ENCODE measurements around the gene LRRC8C.

DNA sequence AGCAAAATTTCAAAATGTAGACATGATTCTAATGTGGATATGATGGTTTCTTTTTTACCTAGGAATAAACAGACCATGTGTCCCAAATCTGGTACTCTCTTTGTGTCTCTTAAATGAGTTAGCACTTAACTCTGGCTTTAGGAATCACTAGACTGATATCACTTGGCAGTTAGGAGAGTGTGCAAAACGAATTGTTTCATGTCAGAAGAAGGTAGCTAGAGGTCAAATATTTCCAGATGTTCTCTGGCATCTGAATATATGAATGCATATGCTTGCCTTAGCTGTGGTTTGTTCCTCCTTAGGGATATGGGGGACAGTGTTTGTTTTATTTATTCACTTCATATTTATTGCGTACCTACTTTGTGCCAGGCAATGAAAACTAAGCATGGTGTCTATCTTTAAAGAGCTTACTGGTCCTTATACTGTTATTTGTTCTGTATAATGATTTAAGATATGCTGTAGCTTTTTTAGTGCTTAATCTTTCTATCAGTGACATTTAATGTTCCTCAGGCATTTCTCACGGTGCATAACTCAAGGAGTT, 65.2 kb downstream of the LRRC8C start:
- no peak for TF ChIP-seq POLR2A (IDR thresholded peaks at IDR 0.05; ENCODE audit: control extremely low read depth in 1 of 2, low read depth in 2 of 2, low read length in 2 of 2)
- no peak for TF ChIP-seq TEAD4 (IDR thresholded peaks at IDR 0.05; ENCODE audit: low read depth, low read length)
- TF ChIP-seq, protein P1, sequence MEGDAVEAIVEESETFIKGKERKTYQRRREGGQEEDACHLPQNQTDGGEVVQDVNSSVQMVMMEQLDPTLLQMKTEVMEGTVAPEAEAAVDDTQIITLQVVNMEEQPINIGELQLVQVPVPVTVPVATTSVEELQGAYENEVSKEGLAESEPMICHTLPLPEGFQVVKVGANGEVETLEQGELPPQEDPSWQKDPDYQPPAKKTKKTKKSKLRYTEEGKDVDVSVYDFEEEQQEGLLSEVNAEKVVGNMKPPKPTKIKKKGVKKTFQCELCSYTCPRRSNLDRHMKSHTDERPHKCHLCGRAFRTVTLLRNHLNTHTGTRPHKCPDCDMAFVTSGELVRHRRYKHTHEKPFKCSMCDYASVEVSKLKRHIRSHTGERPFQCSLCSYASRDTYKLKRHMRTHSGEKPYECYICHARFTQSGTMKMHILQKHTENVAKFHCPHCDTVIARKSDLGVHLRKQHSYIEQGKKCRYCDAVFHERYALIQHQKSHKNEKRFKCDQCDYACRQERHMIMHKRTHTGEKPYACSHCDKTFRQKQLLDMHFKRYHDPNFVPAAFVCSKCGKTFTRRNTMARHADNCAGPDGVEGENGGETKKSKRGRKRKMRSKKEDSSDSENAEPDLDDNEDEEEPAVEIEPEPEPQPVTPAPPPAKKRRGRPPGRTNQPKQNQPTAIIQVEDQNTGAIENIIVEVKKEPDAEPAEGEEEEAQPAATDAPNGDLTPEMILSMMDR (IDR thresholded peaks at IDR 0.05; ENCODE audit: control extremely low read depth in 1 of 3, insufficient read depth in 1 of 3, low read depth in 1 of 3, low read length in 3 of 3), result no peak
- TF ChIP-seq RFX5 (IDR thresholded peaks at IDR 0.05; ENCODE audit: borderline replicate concordance, low read depth, low read length), result no peak
- no peak for TF ChIP-seq CHD2 (IDR thresholded peaks at IDR 0.05; ENCODE audit: low read length)
- TF ChIP-seq HDAC2 (IDR thresholded peaks at IDR 0.05; ENCODE audit: borderline replicate concordance in 1 of 2, low read depth in 2 of 2, low read length in 2 of 2), result no peak
- no peak for TF ChIP-seq GABPA (IDR thresholded peaks at IDR 0.05; ENCODE audit: borderline replicate concordance, insufficient read depth, low read length)
- TF ChIP-seq, protein P2, sequence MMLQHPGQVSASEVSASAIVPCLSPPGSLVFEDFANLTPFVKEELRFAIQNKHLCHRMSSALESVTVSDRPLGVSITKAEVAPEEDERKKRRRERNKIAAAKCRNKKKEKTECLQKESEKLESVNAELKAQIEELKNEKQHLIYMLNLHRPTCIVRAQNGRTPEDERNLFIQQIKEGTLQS (IDR thresholded peaks at IDR 0.05; ENCODE audit: insufficient read depth, low read depth, low read length), result no peak
- no peak for TF ChIP-seq KDM4A (IDR thresholded peaks at IDR 0.05; ENCODE audit: low read depth, low read length, severe bottlenecking)
- TF ChIP-seq POLR2AphosphoS5 (IDR thresholded peaks at IDR 0.05; ENCODE audit: low read depth, low read length), result no peak
- no peak for TF ChIP-seq EZH2 (IDR thresholded peaks at IDR 0.05; ENCODE audit: low read depth, low read length, severe bottlenecking)
- no peak for TF ChIP-seq RBBP5 (IDR thresholded peaks at IDR 0.05; ENCODE audit: borderline replicate concordance, low read depth, low read length)

Data from H1 (cell line).